Memory B cell (primary cell): ENCODE data around the gene NFIA.

Experiments used
- ATAC-seq: fragments of 150-1000 bp; cut with Tn5 transposase; 2 replicates; pipeline ENCODE4 v1.10.0; 2021; ENCODE audit warnings: low read depth, mild to moderate bottlenecking, moderate library complexity
- DNase-seq, 2 donors: peaks; one replicate each; pipeline ENCODE4 v3.0.0; 2022; ENCODE audit warnings: low spot score in 2 of 2
- H3K27ac Mint-ChIP-seq: one replicate; pipeline ENCODE4 v1.8.0; 2022; ENCODE audit warnings: mild to moderate bottlenecking, moderate library complexity, mixed read lengths
- H3K27me3 Mint-ChIP-seq: one replicate; pipeline ENCODE4 v1.8.0; 2022; ENCODE audit warnings: mixed read lengths
- H3K36me3 Mint-ChIP-seq: one replicate; pipeline ENCODE4 v1.8.0; 2022; ENCODE audit warnings: mild to moderate bottlenecking, mixed read lengths
- H3K4me1 Mint-ChIP-seq: one replicate; pipeline ENCODE4 v1.8.0; 2022; ENCODE audit warnings: mixed read lengths
- H3K4me3 Mint-ChIP-seq: one replicate; pipeline ENCODE4 v1.8.0; 2022; ENCODE audit warnings: mild to moderate bottlenecking, moderate library complexity, mixed read lengths
- H3K9me3 Mint-ChIP-seq: one replicate; pipeline ENCODE4 v1.8.0; 2022; ENCODE audit warnings: mixed read lengths

The NFIA gene

GRCh38 chr1:61082311-61083012, at the start of gene NFIA:
NFIA (plus strand) TSS chr1:61082561.
- no peaks in the 10 kb centered on the region for H3K36me3 Mint-ChIP-seq
- DNase-seq (peak in 1 of 2 donors; percentile 25), ATAC-seq (peak; percentile 14)
- H3K27me3 Mint-ChIP-seq = peaks cover 19% of the 10 kb centered on the region
- H3K9me3 Mint-ChIP-seq = no peaks in the 10 kb centered on the region
- H3K4me1 Mint-ChIP-seq = peaks cover 10% of the 10 kb centered on the region
- peak within 1 kb of the TSS; percentile 77 for H3K4me3 Mint-ChIP-seq
- H3K27ac Mint-ChIP-seq = no peak within 1 kb of the TSS

GRCh38 chr1:61035880-61036279, 46.5 kb upstream of the NFIA start:
- DNase-seq = no peak
- H3K4me1 Mint-ChIP-seq = no peaks in the 10 kb centered on the region
- H3K9me3 Mint-ChIP-seq = peaks cover 3% of the 10 kb centered on the region
- H3K27me3 Mint-ChIP-seq = peaks cover 9% of the 10 kb centered on the region
- H3K27ac Mint-ChIP-seq = no peak overlapping the region
- H3K4me3 Mint-ChIP-seq = no peak overlapping the region
- ATAC-seq = no peak
- no peaks in the 10 kb centered on the region for H3K36me3 Mint-ChIP-seq

GRCh38 chr1:61042466-61043009, 39.8 kb upstream of the NFIA start:
- DNase-seq (no peak), ATAC-seq (peak; percentile 22)
- peak overlapping the region; percentile 45 for H3K4me3 Mint-ChIP-seq
- H3K9me3 Mint-ChIP-seq = no peaks in the 10 kb centered on the region
- H3K4me1 Mint-ChIP-seq = no peaks in the 10 kb centered on the region
- no peak overlapping the region for H3K27ac Mint-ChIP-seq
- no peaks in the 10 kb centered on the region for H3K36me3 Mint-ChIP-seq
- H3K27me3 Mint-ChIP-seq = peaks cover 27% of the 10 kb centered on the region

GRCh38 chr1:61043010-61043820, 39.1 kb upstream of the NFIA start:
- no peaks in the 10 kb centered on the region for H3K4me1 Mint-ChIP-seq
- peaks cover 25% of the 10 kb centered on the region for H3K27me3 Mint-ChIP-seq
- peak overlapping the region; percentile 45 for H3K4me3 Mint-ChIP-seq
- no peak overlapping the region for H3K27ac Mint-ChIP-seq
- no peaks in the 10 kb centered on the region for H3K9me3 Mint-ChIP-seq
- peak; percentile 73 for ATAC-seq
- peak; percentile 56 to 73 for DNase-seq
- H3K36me3 Mint-ChIP-seq = no peaks in the 10 kb centered on the region

- Mint-ChIP-seq H3K4me1 (peaks cover 4% of the 10 kb centered on the region), H3K27me3 (peaks cover 20% of the 10 kb centered on the region), H3K9me3 (no peaks in the 10 kb centered on the region), H3K27ac (no peak overlapping the region), H3K4me3 (no peak overlapping the region), H3K36me3 (no peaks in the 10 kb centered on the region)
- ATAC-seq (no peak), DNase-seq (no peak)
Measured at GRCh38 chr1:61046434-61046833, 35.9 kb upstream of the NFIA start.

- no peak for ATAC-seq
- Mint-ChIP-seq H3K4me1 (peaks cover 4% of the 10 kb centered on the region), H3K9me3 (no peaks in the 10 kb centered on the region), H3K27me3 (peaks cover 22% of the 10 kb centered on the region), H3K4me3 (no peak overlapping the region), H3K27ac (no peak overlapping the region), H3K36me3 (no peaks in the 10 kb centered on the region)
- DNase-seq = no peak
Measured at GRCh38 chr1:61047061-61047460, 35.3 kb upstream of the NFIA start.

GRCh38 chr1:61049850-61050540, 32.4 kb upstream of the NFIA start:
- H3K27ac Mint-ChIP-seq = no peak overlapping the region
- peaks cover 28% of the 10 kb centered on the region for H3K27me3 Mint-ChIP-seq
- DNase-seq (peak; percentile 86 to 90), ATAC-seq (peak; percentile 80)
- no peaks in the 10 kb centered on the region for H3K36me3 Mint-ChIP-seq
- H3K4me3 Mint-ChIP-seq = peak overlapping the region; percentile 83
- H3K9me3 Mint-ChIP-seq = no peaks in the 10 kb centered on the region
- H3K4me1 Mint-ChIP-seq = peaks cover 11% of the 10 kb centered on the region

- ATAC-seq (peak; percentile 33), DNase-seq (peak in 1 of 2 donors; percentile 24)
- Mint-ChIP-seq H3K36me3 (no peaks in the 10 kb centered on the region), H3K9me3 (no peaks in the 10 kb centered on the region), H3K4me3 (peak overlapping the region; percentile 83), H3K27ac (no peak overlapping the region), H3K4me1 (peaks cover 11% of the 10 kb centered on the region), H3K27me3 (peaks cover 30% of the 10 kb centered on the region)
Measured at GRCh38 chr1:61050541-61051442, 31.6 kb upstream of the NFIA start.

GRCh38 chr1:61051443-61051718, 31.0 kb upstream of the NFIA start:
- no peak for ATAC-seq
- Mint-ChIP-seq H3K27ac (no peak overlapping the region), H3K4me1 (peaks cover 11% of the 10 kb centered on the region), H3K36me3 (no peaks in the 10 kb centered on the region), H3K27me3 (peaks cover 30% of the 10 kb centered on the region), H3K4me3 (no peak overlapping the region), H3K9me3 (no peaks in the 10 kb centered on the region)
- no peak for DNase-seq

GRCh38 chr1:61051719-61052394, 30.5 kb upstream of the NFIA start:
- no peaks in the 10 kb centered on the region for H3K9me3 Mint-ChIP-seq
- H3K4me3 Mint-ChIP-seq = no peak overlapping the region
- no peak overlapping the region for H3K27ac Mint-ChIP-seq
- H3K4me1 Mint-ChIP-seq = peaks cover 13% of the 10 kb centered on the region
- DNase-seq (no peak), ATAC-seq (no peak)
- no peaks in the 10 kb centered on the region for H3K36me3 Mint-ChIP-seq
- peaks cover 29% of the 10 kb centered on the region for H3K27me3 Mint-ChIP-seq

- H3K4me3 Mint-ChIP-seq = peak overlapping the region; percentile 70
- DNase-seq (peak in 1 of 2 donors; percentile 15), ATAC-seq (no peak)
- H3K27ac Mint-ChIP-seq = peak overlapping the region; percentile 1
- H3K27me3 Mint-ChIP-seq = peaks cover 32% of the 10 kb centered on the region
- no peaks in the 10 kb centered on the region for H3K9me3 Mint-ChIP-seq
- H3K4me1 Mint-ChIP-seq = peaks cover 15% of the 10 kb centered on the region
- H3K36me3 Mint-ChIP-seq = peaks cover 1% of the 10 kb centered on the region
Measured at GRCh38 chr1:61052395-61053225, 29.8 kb upstream of the NFIA start.

- Mint-ChIP-seq H3K27ac (peak overlapping the region; percentile 1), H3K4me3 (peak overlapping the region; percentile 70), H3K36me3 (peaks cover 1% of the 10 kb centered on the region), H3K27me3 (peaks cover 32% of the 10 kb centered on the region), H3K9me3 (no peaks in the 10 kb centered on the region), H3K4me1 (peaks cover 15% of the 10 kb centered on the region)
- ATAC-seq = no peak
- no peak for DNase-seq
Measured at GRCh38 chr1:61053226-61053711, 29.1 kb upstream of the NFIA start.
